HFFc6 (cell line): Measurements from ENCODE around the gene PRKAR1B. TPM values are rescaled to one million over a fixed set of nuclear protein-coding genes. Genes with fewer than 3 reads are reported as not detected.

Source experiments
- DNase-seq: peaks from one replicate; pipeline ENCODE4 v3.0.0-alpha.2; 2018
- H3K27ac Mint-ChIP-seq: 2 replicates; pipeline ENCODE4 v1.8.0; 2020; ENCODE audit warnings: mild to moderate bottlenecking, mixed read lengths
- H3K27me3 Mint-ChIP-seq: 2 replicates; pipeline ENCODE4 v1.8.0; 2021; ENCODE audit warnings: mild to moderate bottlenecking, moderate library complexity, mixed read lengths; ENCODE audit not compliant: insufficient read depth
- H3K36me3 Mint-ChIP-seq: 2 replicates; pipeline ENCODE4 v1.8.0; 2021; ENCODE audit warnings: low read depth, mixed read lengths
- H3K4me1 Mint-ChIP-seq: 2 replicates; pipeline ENCODE4 v1.8.0; 2020; ENCODE audit warnings: low read depth, mixed read lengths
- H3K4me3 Mint-ChIP-seq: 2 replicates; pipeline ENCODE4 v1.8.0; 2020; ENCODE audit warnings: mild to moderate bottlenecking, moderate library complexity, mixed read lengths
- H3K9me3 Mint-ChIP-seq: 2 replicates; pipeline ENCODE4 v1.8.0; 2020; ENCODE audit warnings: mild to moderate bottlenecking, mixed read lengths
- total RNA-seq, 6 experiments: library from RNA; stranded (reverse); fragmentation: NEBNext Ultra II Directional; extraction: Animal tissue kit (Norgen Biotek cat#: 25700); gene quantifications; 2 replicates in 1 of 6; 3 replicates in 5 of 6; pipeline ENCODE4 v1.2.3, GENCODE V29; 2021
- TF ChIP-seq, protein P1 (sequence below): fragments of 200-600 bp; sonication (generic); IDR thresholded peaks from 2 replicates; pipeline ENCODE4 v1.5.0; 2021; ENCODE audit warnings: antibody characterized with exemption, mild to moderate bottlenecking

The PRKAR1B gene
- total RNA-seq, 6 experiments from 2014 or later: 15.5 to 22.7 (median 17.1) TPM

GRCh38 chr7:772392-772791 lies 45.3 kb upstream of the PRKAR1B start:
- peaks cover 12% of the 10 kb centered on the region for H3K36me3 Mint-ChIP-seq
- no peak overlapping the region for H3K27ac Mint-ChIP-seq
- no peaks in the 10 kb centered on the region for H3K9me3 Mint-ChIP-seq
- peaks cover 4% of the 10 kb centered on the region; the same call in 1 of the 2 replicates for H3K27me3 Mint-ChIP-seq
- no peaks in the 10 kb centered on the region for H3K4me1 Mint-ChIP-seq
- H3K4me3 Mint-ChIP-seq: no peak overlapping the region
- TF ChIP-seq, protein P1, sequence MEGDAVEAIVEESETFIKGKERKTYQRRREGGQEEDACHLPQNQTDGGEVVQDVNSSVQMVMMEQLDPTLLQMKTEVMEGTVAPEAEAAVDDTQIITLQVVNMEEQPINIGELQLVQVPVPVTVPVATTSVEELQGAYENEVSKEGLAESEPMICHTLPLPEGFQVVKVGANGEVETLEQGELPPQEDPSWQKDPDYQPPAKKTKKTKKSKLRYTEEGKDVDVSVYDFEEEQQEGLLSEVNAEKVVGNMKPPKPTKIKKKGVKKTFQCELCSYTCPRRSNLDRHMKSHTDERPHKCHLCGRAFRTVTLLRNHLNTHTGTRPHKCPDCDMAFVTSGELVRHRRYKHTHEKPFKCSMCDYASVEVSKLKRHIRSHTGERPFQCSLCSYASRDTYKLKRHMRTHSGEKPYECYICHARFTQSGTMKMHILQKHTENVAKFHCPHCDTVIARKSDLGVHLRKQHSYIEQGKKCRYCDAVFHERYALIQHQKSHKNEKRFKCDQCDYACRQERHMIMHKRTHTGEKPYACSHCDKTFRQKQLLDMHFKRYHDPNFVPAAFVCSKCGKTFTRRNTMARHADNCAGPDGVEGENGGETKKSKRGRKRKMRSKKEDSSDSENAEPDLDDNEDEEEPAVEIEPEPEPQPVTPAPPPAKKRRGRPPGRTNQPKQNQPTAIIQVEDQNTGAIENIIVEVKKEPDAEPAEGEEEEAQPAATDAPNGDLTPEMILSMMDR: no peak
- no peak for DNase-seq

GRCh38 chr7:772005-772294 lies 44.9 kb upstream of the PRKAR1B start:
- H3K27me3 Mint-ChIP-seq: peaks cover 4% of the 10 kb centered on the region; the same call in 1 of the 2 replicates
- TF ChIP-seq, protein P1: no peak
- no peaks in the 10 kb centered on the region for H3K4me1 Mint-ChIP-seq
- H3K4me3 Mint-ChIP-seq: no peak overlapping the region
- H3K36me3 Mint-ChIP-seq: peaks cover 15% of the 10 kb centered on the region
- H3K9me3 Mint-ChIP-seq: no peaks in the 10 kb centered on the region
- no peak for DNase-seq
- no peak overlapping the region for H3K27ac Mint-ChIP-seq

GRCh38 chr7:771234-772004 lies 44.3 kb upstream of the PRKAR1B start:
- no peak for DNase-seq
- Mint-ChIP-seq H3K36me3 (peaks cover 17% of the 10 kb centered on the region), H3K4me1 (no peaks in the 10 kb centered on the region), H3K27me3 (peaks cover 4% of the 10 kb centered on the region; the same call in 1 of the 2 replicates), H3K9me3 (no peaks in the 10 kb centered on the region), H3K4me3 (no peak overlapping the region), H3K27ac (no peak overlapping the region)
- TF ChIP-seq, protein P1: no peak

DNA sequence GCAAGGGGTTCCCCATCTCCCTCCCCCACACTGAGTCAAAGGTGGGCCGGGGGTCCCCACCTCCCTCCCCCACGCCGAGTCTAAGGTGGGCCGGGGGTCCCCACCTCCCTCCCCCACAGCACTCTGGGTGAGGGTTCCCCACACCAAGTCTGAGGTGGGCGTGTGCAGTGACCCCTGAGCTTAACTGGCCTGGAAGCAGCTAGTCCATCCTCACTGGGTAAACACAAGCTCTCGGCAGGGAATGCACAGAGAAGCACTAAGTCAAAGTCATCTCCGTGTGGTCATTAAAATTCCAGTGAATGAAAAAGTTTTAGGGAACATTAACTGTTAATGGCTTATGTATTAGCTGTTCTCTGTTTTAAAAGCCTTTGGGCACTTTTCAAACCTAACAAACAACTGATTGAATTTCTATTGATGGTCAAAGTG lies 43.7 kb upstream of the PRKAR1B start:
- no peak overlapping the region for H3K27ac Mint-ChIP-seq
- no peak overlapping the region for H3K4me3 Mint-ChIP-seq
- H3K36me3 Mint-ChIP-seq: peaks cover 20% of the 10 kb centered on the region
- peaks cover 4% of the 10 kb centered on the region; the same call in 1 of the 2 replicates for H3K27me3 Mint-ChIP-seq
- no peaks in the 10 kb centered on the region for H3K4me1 Mint-ChIP-seq
- no peaks in the 10 kb centered on the region for H3K9me3 Mint-ChIP-seq
- TF ChIP-seq, protein P1: no peak
- no peak for DNase-seq

- Mint-ChIP-seq H3K4me3 (no peak overlapping the region), H3K36me3 (peaks cover 16% of the 10 kb centered on the region), H3K27ac (no peak overlapping the region), H3K4me1 (no peaks in the 10 kb centered on the region), H3K9me3 (no peaks in the 10 kb centered on the region), H3K27me3 (peaks cover 4% of the 10 kb centered on the region; the same call in 1 of the 2 replicates)
- no peak for DNase-seq
- TF ChIP-seq, protein P1: no peak
These were observed 43.3 kb upstream of the PRKAR1B start for GRCh38 chr7:770336-770735.
